Smooth muscle cell (in vitro differentiated cells): ENCODE data around the gene CLEC4D. TPM values are rescaled to one million over a fixed set of nuclear protein-coding genes. Genes with fewer than 3 reads are reported as not detected.

ENCODE experiments used
- DNase-seq: peaks from one replicate; lab custom pipeline; 2025; ENCODE audit not compliant: unreplicated experiment; lab: John Stamatoyannopoulos, UW
- H2AFZ ChIP-seq: fragments of 200-600 bp; sonication (generic); 2 replicates; pipeline ENCODE4 v1.6.0; 2016; ENCODE audit warnings: antibody characterized with exemption, low read depth, mild to moderate bottlenecking
- H3F3A ChIP-seq: fragments of 200-600 bp; sonication (generic); 2 replicates; pipeline ENCODE4 v1.6.0; 2017; ENCODE audit warnings: antibody characterized with exemption, low read depth
- H3K27ac ChIP-seq: fragments of 200-600 bp; sonication (generic); 2 replicates; pipeline ENCODE4 v1.5.1; 2016; ENCODE audit warnings: low read depth, mild to moderate bottlenecking
- H3K27me3 ChIP-seq: fragments of 200-600 bp; sonication (generic); 2 replicates; pipeline ENCODE4 v1.6.1; 2016; ENCODE audit warnings: low read depth, mild to moderate bottlenecking
- H3K36me3 ChIP-seq: fragments of 200-600 bp; sonication (generic); 2 replicates; pipeline ENCODE4 v1.5.1; 2016; ENCODE audit warnings: low read depth
- H3K4me1 ChIP-seq: fragments of 200-600 bp; sonication (generic); 2 replicates; pipeline ENCODE4 v1.5.1; 2016; ENCODE audit warnings: low read depth
- H3K4me2 ChIP-seq: fragments of 200-600 bp; sonication (generic); 2 replicates; pipeline ENCODE4 v1.6.0; 2016; ENCODE audit warnings: mild to moderate bottlenecking
- H3K4me3 ChIP-seq: fragments of 200-600 bp; sonication (generic); 2 replicates; pipeline ENCODE4 v1.5.1; 2016; ENCODE audit warnings: mild to moderate bottlenecking
- H3K79me2 ChIP-seq: fragments of 200-600 bp; sonication (generic); 2 replicates; pipeline ENCODE4 v1.6.0; 2016; ENCODE audit warnings: low read depth, mild to moderate bottlenecking
- H3K9ac ChIP-seq: fragments of 200-600 bp; sonication (generic); 2 replicates; pipeline ENCODE4 v1.6.0; 2016; ENCODE audit warnings: low read depth
- H3K9me3 ChIP-seq: fragments of 200-600 bp; sonication (generic); replicated peaks from 2 replicates; pipeline ENCODE4 v1.5.1; 2016; ENCODE audit warnings: low read depth
- H4K20me1 ChIP-seq: fragments of 200-600 bp; sonication (generic); 2 replicates; pipeline ENCODE4 v1.6.0; 2016; ENCODE audit warnings: low read depth
- CTCF ChIP-seq: fragments of 200-600 bp; sonication (generic); IDR thresholded peaks from 2 replicates; pipeline ENCODE4 v1.5.1; 2017; ENCODE audit warnings: borderline replicate concordance, mild to moderate bottlenecking, antibody characterized with exemption; ENCODE audit not compliant: insufficient read depth, poor library complexity, severe bottlenecking
- WGBS: methylation state at CpG from one replicate; pipeline ENCODE4 v1.1.7; 2016; ENCODE audit warnings: low lambda C conversion rate; 5-methylcytosine and 5-hydroxymethylcytosine counted together
- polyA plus RNA-seq: library from polyadenylated mRNA; unstranded; fragments of >200 nt; fragmentation: Nextera tagmentation; extraction: Ambion mirVana; gene quantifications from 2 replicates; pipeline ENCODE4 v1.2.1, GENCODE V29; 2016
- total RNA-seq: library from RNA; depleted of rRNA; stranded (reverse); fragments of >200 nt; gene quantifications from 2 replicates; pipeline ENCODE4 v1.2.3, GENCODE V29; 2014

Gene CLEC4D
- total and polyA plus RNA-seq, 2 experiments from 2014 or later = not detected

- Histone ChIP-seq H3K4me3 (no peak overlapping the region), H2AFZ (no peak overlapping the region), H3K36me3 (no peaks in the 10 kb centered on the region), H3K27ac (no peak overlapping the region), H3K27me3 (no peaks in the 10 kb centered on the region), H3K9ac (no peak overlapping the region), H3K4me2 (no peak overlapping the region), H3K9me3 (no peaks in the 10 kb centered on the region), H3K79me2 (no peaks in the 10 kb centered on the region), H3F3A (no peaks in the 10 kb centered on the region), H4K20me1 (no peaks in the 10 kb centered on the region), H3K4me1 (no peaks in the 10 kb centered on the region)
- no peak for DNase-seq
- WGBS = 90% methylated on average over 3 of the region's 3 CpGs
- TF ChIP-seq CTCF = no peak
These were observed 5.1 kb upstream of the CLEC4D start for GRCh38 chr12:8508223-8508622.

- no peaks in the 10 kb centered on the region for H3K36me3 ChIP-seq
- no peak overlapping the region for H3K4me3 ChIP-seq
- H3K79me2 ChIP-seq = no peaks in the 10 kb centered on the region
- no peak for DNase-seq
- no peaks in the 10 kb centered on the region for H3K27me3 ChIP-seq
- H3K4me1 ChIP-seq = no peaks in the 10 kb centered on the region
- no peak overlapping the region for H2AFZ ChIP-seq
- no peak for TF ChIP-seq CTCF
- no peak overlapping the region for H3K27ac ChIP-seq
- no peaks in the 10 kb centered on the region for H3F3A ChIP-seq
- 86% methylated on average over 12 of the region's 12 CpGs for WGBS
- no peak overlapping the region for H3K9ac ChIP-seq
- no peaks in the 10 kb centered on the region for H4K20me1 ChIP-seq
- no peak overlapping the region for H3K4me2 ChIP-seq
- no peaks in the 10 kb centered on the region for H3K9me3 ChIP-seq
These were observed 4.1 kb upstream of the CLEC4D start for GRCh38 chr12:8508910-8509841.

GRCh38 chr12:8517971-8518370, 4.7 kb downstream of the CLEC4D start:
- Histone ChIP-seq H3K4me1 (no peaks in the 10 kb centered on the region), H3K36me3 (no peaks in the 10 kb centered on the region), H3K4me2 (no peak overlapping the region), H2AFZ (no peak overlapping the region), H3K9ac (no peak overlapping the region), H3K27me3 (peaks cover 7% of the 10 kb centered on the region), H3K79me2 (no peaks in the 10 kb centered on the region), H4K20me1 (no peaks in the 10 kb centered on the region), H3K4me3 (no peak overlapping the region), H3F3A (no peaks in the 10 kb centered on the region), H3K9me3 (no peaks in the 10 kb centered on the region), H3K27ac (no peak overlapping the region)
- no peak for DNase-seq
- TF ChIP-seq CTCF = no peak
- 62% methylated on average over 2 of the region's 2 CpGs for WGBS
